Panc1 (cell line): ENCODE results near the gene SNCB. TPM values are rescaled to one million over a fixed set of nuclear protein-coding genes. Genes with fewer than 3 reads are reported as not detected.

Experiments used
- ATAC-seq: fragments of 200-7000 bp; cut with Tn5 transposase; 2 replicates; pipeline ENCODE4 v1.9.1; 2020; ENCODE audit warnings: mild to moderate bottlenecking, moderate library complexity
- BruUV-seq: library from RNA; stranded (reverse); fragments of 400-500 nt; replicated peaks from 2 replicates; lab custom pipeline; 2021; lab: Mats Ljungman, UMichigan
- CTCF ChIA-PET: fragments of 300-600 bp; sonication (Branson Sonifier 250); formaldehyde crosslinking; loops from one replicate; lab custom pipeline; 2022; ENCODE audit warnings: antibody characterized with exemption; lab: Charles Lee
- POLR2A ChIA-PET: fragments of 300-600 bp; sonication (Branson Sonifier 250); formaldehyde crosslinking; loops from one replicate; lab custom pipeline; 2022; ENCODE audit warnings: antibody characterized with exemption; lab: Charles Lee
- DNase-seq: peaks from one replicate; pipeline ENCODE4 v3.0.0-alpha.2; 2010; ENCODE audit warnings: low read depth, low spot score
- H3K27ac ChIP-seq: 2 replicates; pipeline ENCODE4 v1.5.1; 2011; ENCODE audit warnings: mild to moderate bottlenecking, low read length, inconsistent platforms
- H3K27me3 ChIP-seq: fragments of 200-500 bp; sonication (Bioruptor generic); 2 replicates; pipeline ENCODE4 v1.6.0; 2014; ENCODE audit warnings: low read length, inconsistent platforms; ENCODE audit not compliant: control insufficient read depth, insufficient read depth
- H3K36me3 ChIP-seq: fragments of 200-500 bp; sonication (Bioruptor generic); 2 replicates; pipeline ENCODE4 v1.5.1; 2014; ENCODE audit warnings: inconsistent platforms, mild to moderate bottlenecking, low read length, moderate library complexity; ENCODE audit not compliant: control insufficient read depth, insufficient read depth
- H3K4me1 ChIP-seq: 2 replicates; pipeline ENCODE4 v1.5.1; 2011; ENCODE audit warnings: inconsistent platforms, mild to moderate bottlenecking, low read length, moderate library complexity; ENCODE audit not compliant: control insufficient read depth, insufficient read depth
- H3K4me3 ChIP-seq, 2 experiments: 2 replicates each; pipeline ENCODE4 v1.5.1; 2011 to 2012; ENCODE audit warnings: low read depth in 2 of 2, low read length in 2 of 2, mild to moderate bottlenecking in 2 of 2, inconsistent platforms in 1 of 2, moderate library complexity in 1 of 2
- H3K9me3 ChIP-seq: fragments of 200-500 bp; sonication (Bioruptor generic); 2 replicates; pipeline ENCODE4 v1.5.1; 2014; ENCODE audit warnings: low read depth, mild to moderate bottlenecking, inconsistent platforms, low read length, moderate library complexity; ENCODE audit not compliant: control insufficient read depth, insufficient read depth
- POLR2AphosphoS5 ChIP-seq: IDR thresholded peaks from 2 replicates; pipeline ENCODE4 v1.6.1; 2012; ENCODE audit warnings: mild to moderate bottlenecking, low read depth, low read length, moderate library complexity
- SIN3A ChIP-seq: IDR thresholded peaks from 2 replicates; pipeline ENCODE4 v1.6.1; 2012; ENCODE audit warnings: low read depth, mild to moderate bottlenecking, low read length, moderate library complexity, borderline replicate concordance; ENCODE audit not compliant: insufficient read depth
- TCF7L2 ChIP-seq: IDR thresholded peaks from 2 replicates; pipeline ENCODE4 v1.6.1; 2011; ENCODE audit warnings: mild to moderate bottlenecking, low read depth, low read length, inconsistent platforms
- in situ Hi-C: cut with HindIII; loops from 2 replicates; pipeline ENCODE4 v1.10.0; 2016; ENCODE audit warnings: low sequenced_read_pairs, low pct_unique_long_range_greater_than_20kb
- intact Hi-C: fragments of 100-400 bp; cut with micrococcal nuclease; formaldehyde crosslinking; loops from one replicate; pipeline ENCODE4 v1.10.0; 2022; ENCODE audit not compliant: unreplicated experiment
- total RNA-seq: library from RNA; stranded (reverse); gene quantifications from one replicate; pipeline ENCODE4 v1.2.1, GENCODE V29; 2021; ENCODE audit not compliant: unreplicated experiment
- TF ChIP-seq, protein P1 (sequence below), 2 experiments: IDR thresholded peaks; 2 replicates each; pipeline ENCODE4 v1.6.1; 2011 to 2012; ENCODE audit warnings: low read depth in 2 of 2, control low read depth in 1 of 2, low read length in 1 of 2, mild to moderate bottlenecking in 1 of 2, moderate library complexity in 1 of 2; ENCODE audit not compliant: insufficient read depth in 1 of 2
- TF ChIP-seq, protein P2 (sequence below): fragments of 450-650 bp; IDR thresholded peaks from 2 replicates; pipeline ENCODE4 v1.5.1; 2017; ENCODE audit warnings: mild to moderate bottlenecking

The SNCB gene
- total RNA-seq, 1 experiment from 2014 or later, result 0.77 TPM

DNA sequence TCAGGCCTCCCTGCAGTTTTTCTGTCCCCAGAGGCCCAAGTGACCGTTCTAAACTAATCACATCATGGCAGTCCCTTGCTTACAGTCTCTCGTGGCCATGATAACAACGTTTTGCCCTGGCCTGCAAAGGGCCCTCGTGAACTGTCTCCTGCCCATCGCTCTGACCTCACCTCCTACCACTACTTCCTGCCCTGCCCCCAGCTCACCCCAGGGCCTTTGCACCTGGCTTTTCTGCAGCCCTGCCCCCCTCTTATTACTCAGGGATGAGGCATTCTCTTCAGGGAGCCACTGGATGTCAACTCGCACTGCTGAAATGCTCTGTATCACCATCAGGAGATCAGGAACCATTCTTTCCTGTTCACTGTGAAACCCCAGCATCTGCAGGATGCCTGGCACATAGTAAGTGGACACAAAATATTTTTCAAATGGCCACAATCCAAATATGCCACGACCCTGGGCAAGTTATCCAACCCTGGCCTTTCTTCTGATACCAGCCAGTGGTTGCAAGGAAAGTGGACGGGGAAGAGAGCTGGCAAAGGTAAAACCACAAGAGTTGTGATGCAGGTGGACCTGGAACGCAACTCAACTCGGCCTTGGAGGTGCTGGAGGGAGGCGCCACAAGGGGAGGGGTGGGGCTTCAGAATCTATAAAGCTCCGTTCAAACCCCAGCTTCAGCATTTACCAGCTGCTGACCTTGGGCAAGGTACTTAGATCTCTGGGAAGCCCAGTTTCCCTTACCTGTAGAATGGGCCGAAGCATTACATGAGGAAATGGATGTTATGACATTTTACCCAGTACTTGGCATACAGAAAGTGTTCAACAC is 1.7 kb downstream of the SNCB start:
- in situ Hi-C loops, result no loop called here
- no TSS peak for BruUV-seq
- Histone ChIP-seq H3K4me3 (no peak overlapping the region), H3K27ac (no peak overlapping the region), H3K27me3 (peaks cover 11% of the 10 kb centered on the region; the same call in 1 of the 2 replicates), H3K36me3 (no peaks in the 10 kb centered on the region), H3K9me3 (no peaks in the 10 kb centered on the region), H3K4me1 (no peaks in the 10 kb centered on the region; the same call in 1 of the 2 replicates)
- POLR2A ChIA-PET, result interaction anchor here (0.6 kb wide), 1 partner anchor 927 kb away, joined by 3 read pairs; no protein-coding TSS in a partner anchor
- intact Hi-C loops, result no loop called here
- no peak for DNase-seq
- CTCF ChIA-PET, result no interaction called here
- TF ChIP-seq, protein P1, sequence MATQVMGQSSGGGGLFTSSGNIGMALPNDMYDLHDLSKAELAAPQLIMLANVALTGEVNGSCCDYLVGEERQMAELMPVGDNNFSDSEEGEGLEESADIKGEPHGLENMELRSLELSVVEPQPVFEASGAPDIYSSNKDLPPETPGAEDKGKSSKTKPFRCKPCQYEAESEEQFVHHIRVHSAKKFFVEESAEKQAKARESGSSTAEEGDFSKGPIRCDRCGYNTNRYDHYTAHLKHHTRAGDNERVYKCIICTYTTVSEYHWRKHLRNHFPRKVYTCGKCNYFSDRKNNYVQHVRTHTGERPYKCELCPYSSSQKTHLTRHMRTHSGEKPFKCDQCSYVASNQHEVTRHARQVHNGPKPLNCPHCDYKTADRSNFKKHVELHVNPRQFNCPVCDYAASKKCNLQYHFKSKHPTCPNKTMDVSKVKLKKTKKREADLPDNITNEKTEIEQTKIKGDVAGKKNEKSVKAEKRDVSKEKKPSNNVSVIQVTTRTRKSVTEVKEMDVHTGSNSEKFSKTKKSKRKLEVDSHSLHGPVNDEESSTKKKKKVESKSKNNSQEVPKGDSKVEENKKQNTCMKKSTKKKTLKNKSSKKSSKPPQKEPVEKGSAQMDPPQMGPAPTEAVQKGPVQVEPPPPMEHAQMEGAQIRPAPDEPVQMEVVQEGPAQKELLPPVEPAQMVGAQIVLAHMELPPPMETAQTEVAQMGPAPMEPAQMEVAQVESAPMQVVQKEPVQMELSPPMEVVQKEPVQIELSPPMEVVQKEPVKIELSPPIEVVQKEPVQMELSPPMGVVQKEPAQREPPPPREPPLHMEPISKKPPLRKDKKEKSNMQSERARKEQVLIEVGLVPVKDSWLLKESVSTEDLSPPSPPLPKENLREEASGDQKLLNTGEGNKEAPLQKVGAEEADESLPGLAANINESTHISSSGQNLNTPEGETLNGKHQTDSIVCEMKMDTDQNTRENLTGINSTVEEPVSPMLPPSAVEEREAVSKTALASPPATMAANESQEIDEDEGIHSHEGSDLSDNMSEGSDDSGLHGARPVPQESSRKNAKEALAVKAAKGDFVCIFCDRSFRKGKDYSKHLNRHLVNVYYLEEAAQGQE (IDR thresholded peaks at IDR 0.05; ENCODE audit: insufficient read depth in 1 of 2, low read depth in 2 of 2, low read length in 1 of 2), result no peak
- no peak for TF ChIP-seq POLR2AphosphoS5
- TF ChIP-seq SIN3A, result no peak
- TF ChIP-seq TCF7L2, result no peak
- TF ChIP-seq, protein P2, sequence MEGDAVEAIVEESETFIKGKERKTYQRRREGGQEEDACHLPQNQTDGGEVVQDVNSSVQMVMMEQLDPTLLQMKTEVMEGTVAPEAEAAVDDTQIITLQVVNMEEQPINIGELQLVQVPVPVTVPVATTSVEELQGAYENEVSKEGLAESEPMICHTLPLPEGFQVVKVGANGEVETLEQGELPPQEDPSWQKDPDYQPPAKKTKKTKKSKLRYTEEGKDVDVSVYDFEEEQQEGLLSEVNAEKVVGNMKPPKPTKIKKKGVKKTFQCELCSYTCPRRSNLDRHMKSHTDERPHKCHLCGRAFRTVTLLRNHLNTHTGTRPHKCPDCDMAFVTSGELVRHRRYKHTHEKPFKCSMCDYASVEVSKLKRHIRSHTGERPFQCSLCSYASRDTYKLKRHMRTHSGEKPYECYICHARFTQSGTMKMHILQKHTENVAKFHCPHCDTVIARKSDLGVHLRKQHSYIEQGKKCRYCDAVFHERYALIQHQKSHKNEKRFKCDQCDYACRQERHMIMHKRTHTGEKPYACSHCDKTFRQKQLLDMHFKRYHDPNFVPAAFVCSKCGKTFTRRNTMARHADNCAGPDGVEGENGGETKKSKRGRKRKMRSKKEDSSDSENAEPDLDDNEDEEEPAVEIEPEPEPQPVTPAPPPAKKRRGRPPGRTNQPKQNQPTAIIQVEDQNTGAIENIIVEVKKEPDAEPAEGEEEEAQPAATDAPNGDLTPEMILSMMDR, result no peak
- ATAC-seq, result no peak

DNA sequence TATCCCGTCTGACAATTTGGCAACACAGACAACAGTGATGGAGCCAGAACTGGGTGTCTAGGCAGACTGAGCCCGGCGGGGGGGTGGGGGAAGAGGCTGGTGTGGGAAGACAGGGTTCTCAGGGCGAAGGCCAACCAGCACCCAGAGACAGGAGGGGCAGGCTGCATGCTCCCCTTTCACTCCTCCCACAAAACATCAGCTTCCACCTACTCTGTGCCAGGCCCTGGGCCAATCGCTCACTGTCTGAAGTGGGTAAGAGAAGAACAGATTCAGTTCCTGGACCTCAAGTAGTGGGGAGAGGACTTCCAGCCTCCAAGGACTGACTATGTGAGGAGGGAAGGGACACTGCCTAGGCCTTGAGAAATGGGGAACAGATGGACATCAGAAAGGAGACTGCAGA is 2.8 kb downstream of the SNCB start:
- TF ChIP-seq, protein P2, result no peak
- TF ChIP-seq TCF7L2, result no peak
- TF ChIP-seq, protein P1 (IDR thresholded peaks at IDR 0.05; ENCODE audit: insufficient read depth in 1 of 2, low read depth in 2 of 2, low read length in 1 of 2), result no peak
- no peak for TF ChIP-seq POLR2AphosphoS5
- no peak for TF ChIP-seq SIN3A
- in situ Hi-C loops, result no loop called here
- no peak overlapping the region for H3K4me3 ChIP-seq
- DNase-seq (no peak), ATAC-seq (no peak)
- peaks cover 11% of the 10 kb centered on the region; the same call in 1 of the 2 replicates for H3K27me3 ChIP-seq
- CTCF ChIA-PET, result no interaction called here
- no peaks in the 10 kb centered on the region; the same call in 1 of the 2 replicates for H3K4me1 ChIP-seq
- no peaks in the 10 kb centered on the region for H3K9me3 ChIP-seq
- H3K36me3 ChIP-seq, result no peaks in the 10 kb centered on the region
- no TSS peak for BruUV-seq
- H3K27ac ChIP-seq, result no peak overlapping the region
- intact Hi-C loops, result no loop called here
- POLR2A ChIA-PET, result no interaction called here
